Naive B cell (primary cell): ENCODE results near the gene SLC25A12. TPM values are rescaled to one million over a fixed set of nuclear protein-coding genes. Genes with fewer than 3 reads are reported as not detected.
A peak's percentile ranks its signal among the peaks of the same experiment; 100 is the strongest.

Experiments used
- ATAC-seq, 2 donors: fragments of 150-1000 bp; cut with Tn5 transposase; 2 replicates each; pipeline ENCODE4 v1.10.0; 2021; ENCODE audit warnings: low read depth in 2 of 2, mild to moderate bottlenecking in 2 of 2, moderate library complexity in 2 of 2
- DNase-seq: peaks from one replicate; pipeline ENCODE4 v3.0.0; 2022
- H3K27ac Mint-ChIP-seq, 6 donors: one replicate each; pipeline ENCODE4 v1.8.0; 2020 to 2022; ENCODE audit warnings: mild to moderate bottlenecking in 6 of 6, mixed read lengths in 6 of 6, moderate library complexity in 5 of 6, inconsistent platforms in 2 of 6
- H3K27me3 Mint-ChIP-seq, 3 donors: one replicate each; pipeline ENCODE4 v1.8.0; 2021 to 2022; ENCODE audit warnings: mixed read lengths in 3 of 3, mild to moderate bottlenecking in 1 of 3
- H3K36me3 Mint-ChIP-seq, 2 donors: one replicate each; pipeline ENCODE4 v1.8.0; 2020 to 2022; ENCODE audit warnings: mixed read lengths in 2 of 2, inconsistent platforms in 1 of 2, mild to moderate bottlenecking in 1 of 2
- H3K4me1 Mint-ChIP-seq, 3 donors: one replicate each; pipeline ENCODE4 v1.8.0; 2020 to 2022; ENCODE audit warnings: mixed read lengths in 3 of 3, inconsistent platforms in 1 of 3, mild to moderate bottlenecking in 1 of 3, moderate library complexity in 1 of 3
- H3K4me3 Mint-ChIP-seq, 8 donors: one replicate each; pipeline ENCODE4 v1.8.0; 2020 to 2022; ENCODE audit warnings: mild to moderate bottlenecking in 8 of 8, mixed read lengths in 8 of 8, moderate library complexity in 8 of 8, inconsistent platforms in 2 of 8
- H3K9me3 Mint-ChIP-seq, 7 donors: one replicate each; pipeline ENCODE4 v1.8.0; 2020 to 2022; ENCODE audit warnings: mixed read lengths in 7 of 7, mild to moderate bottlenecking in 5 of 7, inconsistent platforms in 2 of 7, moderate library complexity in 1 of 7
- polyA plus RNA-seq, 6 donors: library from polyadenylated mRNA; unstranded; fragments of 300-500 nt; fragmentation: Illumina TruSeq; gene quantifications; one replicate each; pipeline ENCODE4 v1.2.3, GENCODE V29; 2021; ENCODE audit warnings: low read depth in 6 of 6

Gene SLC25A12
- polyA plus RNA-seq = 10 to 100 TPM in 3 of 6 donors, 1 to 10 TPM in 3; 2.2 to 12.7 (median 10.0) TPM

GRCh38 chr2:171893824-171894611, at the start of gene SLC25A12:
TSS of gene SLC25A12 (minus strand) at chr2:171894244. CDS start at chr2:171894214, 30 bp downstream.
- Mint-ChIP-seq H3K4me3 (peak within 1 kb of the TSS; percentile 97 to 100 (median 98)), H3K36me3 (peaks cover 0 to 10% of the 10 kb centered on the region in 2 donors), H3K27ac (peak within 1 kb of the TSS; percentile 81 to 95 (median 92)), H3K4me1 (peaks cover 22 to 31% (median 28%) of the 10 kb centered on the region in 3 donors), H3K27me3 (no peaks in the 10 kb centered on the region), H3K9me3 (no peaks in the 10 kb centered on the region)
- DNase-seq (peak; percentile 71), ATAC-seq (peak; percentile 95)

- Mint-ChIP-seq H3K27me3 (no peaks in the 10 kb centered on the region), H3K4me1 (peaks cover 16 to 18% (median 17%) of the 10 kb centered on the region in 3 donors), H3K9me3 (no peaks in the 10 kb centered on the region), H3K27ac (no peak overlapping the region), H3K4me3 (no peak overlapping the region), H3K36me3 (peaks cover 4 to 13% of the 10 kb centered on the region in 2 donors)
- DNase-seq (no peak), ATAC-seq (no peak)
Measured at GRCh38 chr2:171941316-171941699, 47.3 kb upstream of the SLC25A12 start.

GRCh38 chr2:171939743-171940071, 45.7 kb upstream of the SLC25A12 start:
- H3K36me3 Mint-ChIP-seq = peaks cover 10 to 13% of the 10 kb centered on the region in 2 donors
- no peak overlapping the region for H3K27ac Mint-ChIP-seq
- H3K9me3 Mint-ChIP-seq = no peaks in the 10 kb centered on the region
- ATAC-seq (no peak), DNase-seq (no peak)
- no peak overlapping the region for H3K4me3 Mint-ChIP-seq
- H3K4me1 Mint-ChIP-seq = peaks cover 22 to 28% (median 28%) of the 10 kb centered on the region in 3 donors
- no peaks in the 10 kb centered on the region for H3K27me3 Mint-ChIP-seq

- H3K36me3 Mint-ChIP-seq = peaks cover 13 to 18% of the 10 kb centered on the region in 2 donors
- peaks cover 25 to 31% (median 28%) of the 10 kb centered on the region in 3 donors for H3K4me1 Mint-ChIP-seq
- H3K4me3 Mint-ChIP-seq = no peak overlapping the region
- ATAC-seq = no peak
- H3K27me3 Mint-ChIP-seq = no peaks in the 10 kb centered on the region
- no peak for DNase-seq
- no peak overlapping the region for H3K27ac Mint-ChIP-seq
- H3K9me3 Mint-ChIP-seq = no peaks in the 10 kb centered on the region
Measured at GRCh38 chr2:171939058-171939742, 45.2 kb upstream of the SLC25A12 start.

GRCh38 chr2:171930385-171930784, 36.3 kb upstream of the SLC25A12 start:
- Mint-ChIP-seq H3K4me3 (no peak overlapping the region), H3K9me3 (no peaks in the 10 kb centered on the region), H3K4me1 (peaks cover 6 to 41% (median 19%) of the 10 kb centered on the region in 3 donors), H3K27me3 (no peaks in the 10 kb centered on the region), H3K36me3 (peaks cover 9 to 10% of the 10 kb centered on the region in 2 donors), H3K27ac (peak overlapping the region in 1 of 6 donors; percentile 37)
- no peak for DNase-seq
- ATAC-seq = no peak

GRCh38 chr2:171924170-171924942, 30.3 kb upstream of the SLC25A12 start:
- Mint-ChIP-seq H3K27me3 (no peaks in the 10 kb centered on the region), H3K4me3 (peak overlapping the region in 7 of 8 donors; percentile 5 to 100 (median 94)), H3K27ac (peak overlapping the region in 3 of 6 donors; percentile 37 to 95 (median 69)), H3K9me3 (no peaks in the 10 kb centered on the region), H3K4me1 (peaks cover 12 to 47% (median 40%) of the 10 kb centered on the region in 3 donors), H3K36me3 (peaks cover 0 to 4% of the 10 kb centered on the region in 2 donors)
- no peak for ATAC-seq
- no peak for DNase-seq

GRCh38 chr2:171923206-171923605, 29.2 kb upstream of the SLC25A12 start:
- DNase-seq = no peak

GRCh38 chr2:171922230-171923022, 28.4 kb upstream of the SLC25A12 start, which contains the start of gene HAT1:
TSS of gene HAT1 (plus strand) at chr2:171922461. CDS start at chr2:171922501, 40 bp downstream.
- ATAC-seq = peak; percentile 94 to 96
- DNase-seq = peak; percentile 97
- Mint-ChIP-seq H3K9me3 (no peaks in the 10 kb centered on the region), H3K4me1 (peaks cover 12 to 34% (median 33%) of the 10 kb centered on the region in 3 donors), H3K4me3 (peak within 1 kb of the TSS; percentile 93 to 100 (median 96)), H3K27ac (peak within 1 kb of the TSS; percentile 95 to 100 (median 99)), H3K27me3 (no peaks in the 10 kb centered on the region), H3K36me3 (peaks cover 0 to 4% of the 10 kb centered on the region in 2 donors)

More at GRCh38 chr2:171923206-171923605, 29.2 kb upstream of the SLC25A12 start:
- no peaks in the 10 kb centered on the region for H3K9me3 Mint-ChIP-seq
- H3K4me1 Mint-ChIP-seq = peaks cover 12 to 40% (median 33%) of the 10 kb centered on the region in 3 donors
- H3K36me3 Mint-ChIP-seq = peaks cover 0 to 4% of the 10 kb centered on the region in 2 donors
- no peaks in the 10 kb centered on the region for H3K27me3 Mint-ChIP-seq
- H3K27ac Mint-ChIP-seq = peak overlapping the region; percentile 95 to 100 (median 99)
- peak overlapping the region; percentile 93 to 100 (median 96) for H3K4me3 Mint-ChIP-seq
- no peak for ATAC-seq

GRCh38 chr2:171921970-171922229, 27.9 kb upstream of the SLC25A12 start:
- Mint-ChIP-seq H3K4me1 (peaks cover 12 to 34% (median 33%) of the 10 kb centered on the region in 3 donors), H3K27me3 (no peaks in the 10 kb centered on the region), H3K9me3 (no peaks in the 10 kb centered on the region), H3K4me3 (peak overlapping the region; percentile 93 to 100 (median 96)), H3K27ac (peak overlapping the region; percentile 95 to 100 (median 99)), H3K36me3 (peaks cover 0 to 4% of the 10 kb centered on the region in 2 donors)
- ATAC-seq = peak; percentile 11 to 13
- DNase-seq = no peak

- Mint-ChIP-seq H3K27ac (peak overlapping the region in 1 of 6 donors; percentile 33), H3K9me3 (no peaks in the 10 kb centered on the region)
- no peak for ATAC-seq
Measured at GRCh38 chr2:171919453-171919852, 25.4 kb upstream of the SLC25A12 start.

GRCh38 chr2:171913517-171913916, 19.5 kb upstream of the SLC25A12 start:
- peaks cover 0 to 5% (median 0%) of the 10 kb centered on the region in 3 donors for H3K27me3 Mint-ChIP-seq
- H3K4me3 Mint-ChIP-seq = no peak overlapping the region
- ATAC-seq = no peak
- no peak for DNase-seq
- H3K27ac Mint-ChIP-seq = no peak overlapping the region
- no peaks in the 10 kb centered on the region for H3K9me3 Mint-ChIP-seq
- no peaks in the 10 kb centered on the region for H3K4me1 Mint-ChIP-seq
- H3K36me3 Mint-ChIP-seq = no peaks in the 10 kb centered on the region

More at GRCh38 chr2:171919453-171919852, 25.4 kb upstream of the SLC25A12 start:
- no peak overlapping the region for H3K4me3 Mint-ChIP-seq
- DNase-seq = no peak
- peaks cover 0 to 4% of the 10 kb centered on the region in 2 donors for H3K36me3 Mint-ChIP-seq
- no peaks in the 10 kb centered on the region for H3K27me3 Mint-ChIP-seq
- H3K4me1 Mint-ChIP-seq = peaks cover 12 to 29% (median 29%) of the 10 kb centered on the region in 3 donors

GRCh38 chr2:171910494-171910893, 16.4 kb upstream of the SLC25A12 start:
- Mint-ChIP-seq H3K4me3 (no peak overlapping the region), H3K36me3 (no peaks in the 10 kb centered on the region), H3K9me3 (no peaks in the 10 kb centered on the region), H3K27ac (peak overlapping the region in 1 of 6 donors; percentile 54), H3K4me1 (no peaks in the 10 kb centered on the region), H3K27me3 (peaks cover 0 to 5% (median 0%) of the 10 kb centered on the region in 3 donors)
- DNase-seq = no peak
- ATAC-seq = no peak
